Raji (cell line): ENCODE data around the gene FHOD3.

ENCODE experiments used
- POLR2A ChIP-seq: IDR thresholded peaks from 2 replicates; pipeline ENCODE4 v1.6.1; 2011; ENCODE audit warnings: low read depth, low read length, control low read depth; ENCODE audit not compliant: insufficient read depth

FHOD3 gene

GRCh38 chr18:36688020-36688965 lies 390.8 kb downstream of the FHOD3 start:
- no peak for TF ChIP-seq POLR2A

- no peak for TF ChIP-seq POLR2A
Observed at GRCh38 chr18:36692371-36692770, 394.9 kb downstream of the FHOD3 start.

- no peak for TF ChIP-seq POLR2A
Observed at GRCh38 chr18:36692921-36693332, 395.4 kb downstream of the FHOD3 start.

- TF ChIP-seq POLR2A: no peak
Observed at GRCh38 chr18:36693931-36694620, 396.6 kb downstream of the FHOD3 start.

- TF ChIP-seq POLR2A: no peak
Observed at GRCh38 chr18:36695806-36696205, 398.3 kb downstream of the FHOD3 start.

GRCh38 chr18:36697905-36698304 lies 400.4 kb downstream of the FHOD3 start:
- no peak for TF ChIP-seq POLR2A

GRCh38 chr18:36700955-36701354 lies 403.4 kb downstream of the FHOD3 start:
- no peak for TF ChIP-seq POLR2A

GRCh38 chr18:36702401-36703013 lies 405.0 kb downstream of the FHOD3 start:
- no peak for TF ChIP-seq POLR2A

- TF ChIP-seq POLR2A: no peak
Observed at GRCh38 chr18:36704156-36704555, 406.6 kb downstream of the FHOD3 start.

GRCh38 chr18:36706134-36706881 lies 408.8 kb downstream of the FHOD3 start:
- no peak for TF ChIP-seq POLR2A

GRCh38 chr18:36708366-36708765 lies 410.9 kb downstream of the FHOD3 start:
- TF ChIP-seq POLR2A: no peak

- no peak for TF ChIP-seq POLR2A
Observed at GRCh38 chr18:36709315-36709714, 411.8 kb downstream of the FHOD3 start.

GRCh38 chr18:36711014-36711725 lies 413.7 kb downstream of the FHOD3 start:
- TF ChIP-seq POLR2A: no peak

- TF ChIP-seq POLR2A: no peak
Observed at GRCh38 chr18:36711813-36712444, 414.4 kb downstream of the FHOD3 start.
